HG03457 (cell line): ENCODE results near the gene MTIF3.
"Not testable (repeated sequence)": the region's sequence is repeated elsewhere in the genome, so short reads cannot be mapped to it uniquely, and the experiment has no call there.

Source experiments
- ATAC-seq: cut with Tn5 transposase; IDR thresholded peaks from one replicate; pipeline ENCODE4 v1.9.1; 2021; ENCODE audit warnings: moderate number of reproducible peaks; ENCODE audit not compliant: unreplicated experiment

Gene MTIF3

DNA sequence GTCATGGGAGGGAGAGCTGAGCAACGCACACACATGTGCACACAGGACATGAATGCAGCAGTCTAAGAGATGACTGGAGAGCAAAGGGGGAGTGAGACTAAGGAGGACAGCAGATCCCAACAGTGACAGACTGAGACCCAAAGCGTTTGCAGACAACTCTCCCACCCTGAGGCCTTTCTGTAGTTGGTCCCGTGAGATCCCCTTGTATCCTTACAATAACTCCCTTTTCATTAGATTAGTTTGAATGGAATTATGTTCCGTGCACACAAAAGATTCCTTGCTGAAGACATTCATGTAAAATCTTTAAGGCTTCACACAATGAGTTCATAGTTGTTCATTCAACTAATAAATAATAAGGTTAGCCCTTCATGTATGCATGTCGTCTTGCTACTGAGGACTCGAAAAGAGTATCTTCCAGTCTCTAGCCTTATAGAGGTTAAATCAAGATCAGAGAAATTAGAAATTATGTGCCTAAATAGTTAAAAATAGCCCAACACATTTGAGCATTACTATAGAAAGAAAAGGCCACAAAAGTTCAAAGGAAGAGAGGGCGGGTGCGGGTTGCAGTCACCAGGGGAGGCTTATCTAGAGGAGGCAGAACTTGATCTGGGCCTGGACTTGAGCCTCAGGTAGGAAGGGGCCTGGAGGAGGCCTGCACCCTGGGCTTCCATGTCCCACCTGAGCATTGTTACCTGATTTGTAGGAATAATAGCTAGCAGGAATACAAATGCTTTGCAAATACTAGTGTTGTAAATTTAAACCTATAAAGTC lies 29.1 kb downstream of the MTIF3 start:
- ATAC-seq, result no peak

DNA sequence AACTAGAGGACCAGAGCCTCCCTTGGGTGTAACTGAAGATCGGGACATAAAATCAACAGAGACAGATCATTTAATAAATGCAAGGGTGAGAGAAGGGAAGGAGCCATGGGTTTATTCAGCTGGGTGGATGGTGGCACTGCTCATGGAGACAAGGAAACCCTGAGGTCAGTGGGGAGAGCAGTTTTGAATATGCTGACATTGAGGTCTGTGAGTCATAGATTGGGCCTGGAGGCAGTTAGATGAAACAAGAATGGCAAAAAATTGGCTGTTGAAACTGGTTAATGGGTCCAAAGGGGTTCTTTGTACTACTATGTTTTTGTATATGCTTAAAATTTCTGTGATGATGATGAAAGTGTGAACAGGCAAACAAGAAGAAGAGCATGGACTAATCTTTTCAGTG lies 31.0 kb downstream of the MTIF3 start:
- no peak for ATAC-seq

DNA sequence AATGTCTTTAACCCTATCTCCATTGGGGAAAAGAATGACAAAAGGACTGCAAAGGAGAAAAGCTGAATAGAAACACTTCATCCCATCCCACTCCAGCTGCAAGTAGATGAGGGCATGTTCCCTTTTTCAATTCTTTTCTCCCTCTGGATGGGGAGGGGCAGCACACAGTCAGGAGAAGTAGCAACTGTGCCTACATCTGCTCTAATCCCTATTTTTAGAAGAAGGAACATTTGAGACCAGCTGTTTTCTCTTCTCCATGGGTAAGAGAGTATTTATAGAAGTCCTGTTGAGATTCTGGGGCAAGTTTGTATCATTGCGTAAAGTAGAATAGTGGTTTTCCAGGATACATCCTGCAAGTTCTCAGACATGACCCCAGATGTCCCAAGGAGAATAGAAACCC lies 35.2 kb downstream of the MTIF3 start:
- ATAC-seq, result no peak

DNA sequence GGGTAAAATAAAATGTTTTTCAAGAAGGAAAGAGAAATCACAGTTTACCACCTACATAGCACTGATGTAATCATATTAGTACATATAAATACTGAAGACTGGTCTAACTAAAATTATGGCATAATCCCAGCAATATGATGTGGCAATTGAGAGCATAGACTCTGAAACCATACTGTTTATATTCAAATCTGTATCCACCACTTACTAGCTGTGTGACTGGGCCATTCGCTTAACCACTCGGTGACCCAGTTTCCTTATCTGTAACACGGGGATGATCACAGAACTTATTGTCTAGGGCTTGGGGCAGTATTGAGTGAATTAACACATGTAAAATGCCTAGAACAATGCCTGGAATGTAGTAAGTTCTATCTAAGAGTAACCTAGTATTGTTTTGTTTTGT lies 39.0 kb downstream of the MTIF3 start:
- no peak for ATAC-seq

DNA sequence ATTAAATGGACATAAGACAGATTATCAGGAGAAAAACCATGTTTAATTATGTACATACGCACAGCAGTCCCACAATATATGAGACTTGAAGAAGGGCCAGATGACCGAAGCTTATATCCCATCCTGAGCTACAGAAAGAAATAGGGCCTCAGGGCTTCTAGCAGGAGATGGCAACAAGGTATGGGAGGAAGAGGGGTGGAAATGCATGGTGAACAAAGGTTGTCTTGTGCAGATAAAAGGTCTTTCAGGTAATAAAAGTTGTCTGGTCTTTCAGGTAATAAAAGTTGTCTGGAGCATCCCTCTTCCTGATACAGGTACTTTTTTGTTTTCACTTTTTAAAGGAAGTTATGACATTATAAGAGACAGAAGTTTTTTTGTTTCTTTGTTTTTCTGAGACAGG lies 41.4 kb downstream of the MTIF3 start:
- no peak for ATAC-seq

DNA sequence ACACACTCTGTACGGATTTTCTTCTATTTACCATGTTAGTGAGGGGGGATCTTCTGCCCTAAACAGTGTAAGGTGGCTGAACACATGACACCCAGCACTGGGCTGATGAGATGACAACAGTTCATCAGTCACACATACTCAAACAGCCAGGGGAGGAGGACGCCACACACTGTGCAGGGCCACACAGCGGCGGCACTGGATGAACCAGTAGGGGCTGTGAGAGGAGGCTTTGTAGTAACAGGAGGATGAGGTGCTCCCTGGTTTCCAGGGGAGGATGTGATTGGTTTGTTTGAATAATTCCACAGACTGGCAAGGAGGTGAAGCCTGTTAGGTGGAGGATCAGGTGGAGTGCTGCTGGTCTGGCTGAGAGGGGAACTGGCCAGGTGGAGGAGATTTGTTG lies 42.3 kb downstream of the MTIF3 start:
- ATAC-seq, result no peak

DNA sequence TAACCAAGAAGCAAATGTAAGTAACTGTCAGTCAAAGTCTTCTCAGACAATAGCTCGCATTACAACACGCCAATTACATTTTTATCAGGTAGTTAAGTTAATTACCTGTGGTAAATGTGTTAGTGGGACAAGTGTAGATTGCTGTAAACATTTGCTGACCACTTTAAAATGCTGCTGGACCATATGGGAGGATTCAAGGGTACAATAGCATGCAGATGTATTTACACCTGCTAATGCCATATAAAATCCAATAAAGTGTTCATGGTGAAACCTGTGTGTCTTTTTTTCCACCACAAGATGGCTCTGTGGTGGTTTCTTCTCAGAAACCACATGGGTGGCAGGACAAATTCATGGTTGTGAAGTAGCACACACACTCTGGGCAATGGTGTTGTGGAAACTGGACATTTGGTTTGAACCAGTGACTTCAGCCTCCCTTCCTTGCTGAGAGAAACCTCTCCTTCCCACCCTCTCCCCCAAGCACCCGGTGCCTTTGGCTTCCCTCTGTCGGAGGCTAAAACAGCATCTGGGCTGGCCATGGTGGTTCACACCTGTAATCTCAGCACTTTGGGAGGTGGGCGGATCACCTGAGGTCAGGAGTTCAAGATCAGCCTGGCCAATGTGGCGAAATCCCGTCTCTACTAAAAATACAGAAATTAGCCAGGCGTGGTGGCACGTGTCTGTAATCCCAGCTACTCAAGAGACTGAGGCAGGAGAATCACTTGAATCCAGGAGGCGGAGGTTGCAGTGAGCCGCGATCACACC lies 44.0 kb downstream of the MTIF3 start:
- no peak for ATAC-seq

DNA sequence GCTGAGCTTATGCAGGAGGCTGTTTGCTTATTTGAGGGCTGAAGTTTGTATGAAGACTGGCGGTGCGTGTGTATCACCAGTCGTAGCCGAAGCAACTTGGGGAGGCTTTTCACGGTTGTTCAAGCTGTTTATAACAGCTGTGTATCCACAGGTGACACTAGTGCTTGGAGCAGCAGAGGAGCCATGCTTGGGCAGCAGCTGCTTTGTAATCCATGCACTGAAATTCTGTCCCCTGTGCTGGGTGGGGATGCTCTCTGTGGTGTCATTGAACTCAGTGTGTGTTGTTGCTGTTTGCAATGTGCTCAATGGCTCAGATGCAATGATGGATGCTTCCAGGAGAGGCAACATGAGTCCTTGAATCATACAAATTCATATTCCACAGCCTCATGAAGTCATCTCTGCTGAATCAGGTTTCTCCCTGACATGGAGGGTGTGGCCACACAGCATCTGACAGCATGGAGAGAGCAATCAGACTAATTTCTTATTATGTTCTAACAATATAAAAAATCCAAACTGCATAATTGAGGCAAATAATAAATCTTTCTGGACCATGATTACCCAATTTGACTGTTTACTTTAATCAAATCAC lies 44.7 kb downstream of the MTIF3 start:
- ATAC-seq, result no peak

DNA sequence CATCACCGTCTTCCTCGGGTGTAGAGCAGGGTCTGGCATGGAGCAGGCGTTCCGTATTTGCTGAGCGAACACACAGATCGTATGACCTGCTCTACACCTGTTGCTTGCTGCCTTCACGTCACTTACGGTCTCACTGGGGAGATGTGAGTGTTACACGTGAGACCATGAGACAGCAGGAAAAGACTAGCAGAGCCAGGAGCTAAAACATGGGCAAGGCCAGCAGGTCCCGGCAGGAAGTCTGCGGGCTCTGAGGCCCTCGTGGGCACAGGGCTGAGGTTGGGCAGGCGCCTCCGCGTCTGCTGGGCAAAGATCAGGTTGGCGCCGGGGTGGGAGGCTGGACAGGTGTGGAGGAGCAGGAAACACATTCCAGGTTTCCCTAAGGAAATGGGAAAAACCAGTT lies 45.7 kb downstream of the MTIF3 start:
- ATAC-seq, result no peak

DNA sequence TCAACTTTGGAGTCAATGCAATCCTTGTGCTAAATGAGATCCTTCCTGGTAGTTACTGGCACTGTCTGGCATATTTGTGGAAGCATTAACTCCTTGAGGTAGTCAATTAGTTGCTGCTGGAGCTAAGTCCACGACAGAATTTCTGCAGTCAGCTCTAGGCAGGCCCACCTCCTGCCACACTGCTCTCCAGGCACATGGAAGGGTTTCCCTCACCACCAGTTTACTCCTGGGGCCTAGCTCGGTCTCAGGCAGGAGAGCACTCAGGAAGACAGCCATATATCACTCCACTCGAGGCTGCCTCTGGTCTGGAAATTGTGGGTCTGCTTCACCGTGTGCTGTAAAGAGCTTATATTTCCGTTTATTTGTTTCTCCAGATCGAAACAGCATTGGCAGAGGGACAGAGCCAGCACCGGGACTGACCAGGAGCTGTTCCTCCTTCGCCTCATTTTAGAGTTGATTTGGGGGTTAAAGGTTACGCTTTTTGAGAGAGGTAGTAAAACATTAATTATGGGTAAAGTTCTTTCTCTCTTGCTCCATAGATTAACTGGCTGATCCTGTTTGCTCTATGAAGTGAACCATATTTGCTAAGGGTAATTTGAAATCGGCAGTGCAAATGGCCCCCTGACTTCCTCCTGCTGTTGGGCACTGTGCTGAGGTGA lies 46.5 kb downstream of the MTIF3 start:
- no peak for ATAC-seq

DNA sequence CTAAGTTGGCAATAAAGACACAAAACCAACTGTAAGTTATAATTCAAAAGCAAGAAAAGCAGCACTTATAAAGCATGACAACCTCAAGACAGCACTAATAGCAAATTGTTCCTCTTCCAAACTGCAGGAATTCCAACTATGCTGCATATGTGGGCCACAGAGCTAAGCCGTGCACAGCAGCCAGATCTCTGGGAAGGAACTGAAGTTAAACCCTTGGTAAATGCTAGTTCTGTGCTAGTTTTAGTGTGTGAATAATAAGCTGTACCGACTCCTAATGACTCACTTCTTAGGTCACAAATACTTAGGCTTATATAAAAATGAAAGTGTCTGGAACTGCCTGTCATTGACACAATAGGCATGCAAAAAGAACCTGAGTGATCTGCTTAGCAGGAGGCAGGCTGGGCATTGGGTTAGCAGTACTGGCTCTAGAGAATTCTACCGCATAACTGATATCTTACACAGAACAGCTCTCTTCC lies 47.1 kb downstream of the MTIF3 start:
- ATAC-seq, result no peak

DNA sequence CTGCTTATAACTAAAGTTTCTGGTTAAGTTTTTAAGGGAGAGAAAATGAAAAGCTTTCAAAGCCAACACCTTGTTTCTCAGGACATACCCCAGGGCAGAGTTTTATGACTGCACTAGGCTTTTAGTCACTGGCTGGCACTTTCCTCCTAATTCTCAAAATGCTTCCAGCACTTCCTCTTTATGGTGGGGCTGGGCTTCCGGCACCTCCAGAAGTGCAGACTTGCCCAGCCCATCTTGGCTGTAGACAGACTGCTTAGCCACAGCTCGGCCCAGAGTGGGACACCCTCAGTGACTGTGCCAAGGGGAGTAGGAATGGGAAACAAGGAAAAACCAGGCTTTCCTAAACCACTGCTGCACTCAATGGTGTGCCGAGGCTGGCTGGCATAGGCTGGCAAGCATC lies 49.2 kb downstream of the MTIF3 start:
- no peak for ATAC-seq

DNA sequence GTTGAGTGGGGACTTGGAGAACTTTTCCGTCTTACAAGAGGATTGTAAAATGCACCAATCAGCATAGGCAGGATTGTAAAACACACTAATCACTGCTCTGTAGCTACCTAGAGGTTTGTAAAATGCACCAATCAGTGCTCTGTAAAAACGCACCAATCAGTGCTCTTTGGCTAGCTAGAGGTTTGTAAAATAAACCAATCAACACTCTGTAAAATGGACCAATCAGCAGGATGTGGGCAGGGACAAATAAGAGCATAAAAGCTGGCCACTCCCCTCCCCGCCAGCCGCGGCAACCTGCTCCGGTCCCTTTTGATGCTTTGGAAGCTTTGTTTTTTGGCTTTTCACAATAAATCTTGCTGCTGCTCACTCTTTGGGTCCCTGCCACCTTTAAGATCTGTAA lies 50.0 kb downstream of the MTIF3 start:
- not testable (repeated sequence) for ATAC-seq

DNA sequence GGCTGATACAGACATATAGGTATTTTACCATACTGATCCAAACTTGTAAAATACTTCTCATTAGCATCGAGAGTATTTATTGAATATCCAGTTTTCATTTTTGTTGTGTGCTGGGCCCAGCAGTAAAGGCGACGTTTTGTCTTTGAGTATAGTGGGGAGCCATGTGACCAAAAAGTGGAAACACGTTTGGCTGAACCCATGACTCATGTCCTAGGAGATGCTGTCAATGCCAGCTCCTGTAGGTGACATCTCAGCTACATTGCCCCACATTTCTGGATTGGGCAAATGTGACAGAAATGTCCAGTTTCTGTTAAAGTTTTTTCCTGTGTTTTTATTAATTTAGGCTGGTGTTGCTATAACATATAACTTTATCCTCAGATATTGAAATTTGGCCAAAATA lies 52.0 kb downstream of the MTIF3 start:
- ATAC-seq, result no peak

DNA sequence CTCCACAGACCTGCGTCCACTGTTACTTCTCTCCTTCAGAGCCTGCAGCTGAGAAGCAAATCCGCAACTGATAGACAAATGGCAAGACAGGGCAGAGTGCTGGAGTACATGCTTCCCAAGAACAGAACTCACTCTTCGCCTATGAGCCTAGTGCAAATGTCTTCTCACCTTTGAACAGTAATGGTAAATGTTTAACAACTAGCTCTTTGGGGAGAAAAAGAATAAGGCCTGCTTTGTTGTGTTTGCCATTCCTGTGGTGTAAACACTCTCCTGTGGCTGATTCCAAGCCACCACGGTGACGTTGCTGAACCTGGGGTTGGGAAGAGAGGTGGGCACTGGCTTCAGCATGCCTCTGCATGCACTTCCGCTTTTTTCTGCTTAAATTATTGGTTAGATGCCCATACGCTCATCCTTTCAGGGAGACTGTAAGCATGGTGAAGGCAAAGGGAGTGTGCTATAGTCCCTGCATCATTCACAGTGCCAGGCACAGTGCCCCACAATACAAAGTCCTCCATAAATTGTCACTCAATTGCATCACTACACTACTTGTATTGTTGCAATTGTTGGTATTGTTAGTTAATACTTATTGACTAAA lies 54.0 kb downstream of the MTIF3 start:
- ATAC-seq, result no peak

DNA sequence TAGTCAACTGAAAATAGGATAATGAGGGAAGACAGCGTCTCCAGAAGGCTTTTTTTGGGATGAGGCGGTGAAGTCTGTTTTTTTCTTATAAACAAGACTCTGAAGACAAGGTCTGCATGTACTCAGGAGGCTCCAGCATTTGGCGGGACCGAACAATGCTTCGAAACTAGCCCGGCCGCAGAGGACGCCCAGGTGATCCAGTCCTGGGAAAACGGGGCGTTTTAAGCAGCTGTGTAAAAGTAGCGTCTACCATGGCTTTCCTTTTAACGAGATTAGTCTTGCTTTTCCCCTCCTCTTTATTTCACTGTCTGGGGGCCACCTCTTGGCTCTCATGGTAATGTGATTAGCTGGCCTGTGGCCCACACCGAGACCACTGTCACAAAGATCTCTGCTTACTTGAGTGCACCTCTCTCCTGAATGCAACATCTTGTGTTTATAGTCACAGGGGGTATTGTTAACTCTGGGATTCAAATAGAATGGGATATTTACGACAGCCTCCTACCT lies 55.3 kb downstream of the MTIF3 start:
- no peak for ATAC-seq

DNA sequence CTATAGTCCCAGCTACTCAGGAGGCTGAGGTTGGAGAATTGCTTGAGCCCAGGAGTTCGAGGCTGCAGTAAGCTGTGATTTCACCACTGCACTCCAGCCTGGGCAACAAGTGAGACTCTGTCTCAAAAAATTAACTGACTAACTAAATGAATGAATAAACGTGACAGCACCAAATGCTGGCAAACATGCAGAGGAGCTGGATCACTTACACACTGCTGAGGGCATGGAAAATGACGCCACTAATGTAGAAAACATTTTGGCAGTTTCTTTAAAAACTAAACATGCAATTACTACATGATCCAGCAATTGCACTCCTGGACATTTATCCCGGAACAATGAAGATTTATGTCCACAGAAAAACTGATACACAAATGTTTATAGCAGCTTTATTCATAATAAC lies 57.3 kb downstream of the MTIF3 start:
- ATAC-seq, result no peak

DNA sequence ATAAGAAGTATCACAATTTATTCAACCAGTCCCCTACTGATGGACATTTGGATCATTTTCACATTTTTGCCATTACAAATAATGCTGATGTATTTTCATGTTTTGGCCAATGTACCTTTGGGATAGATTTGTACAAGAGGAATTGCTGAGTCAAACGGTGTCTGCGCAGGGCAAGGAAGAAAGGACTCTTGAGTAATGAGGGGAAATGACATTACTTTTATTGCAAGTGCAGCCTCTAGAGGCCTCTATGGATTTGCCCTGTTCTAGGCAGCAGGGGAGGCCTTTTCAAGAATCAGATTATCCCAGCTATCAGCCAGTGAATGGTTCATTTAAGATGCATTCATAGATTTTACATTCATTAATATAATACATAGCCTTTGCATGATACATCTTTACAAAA lies 58.9 kb downstream of the MTIF3 start:
- no peak for ATAC-seq

DNA sequence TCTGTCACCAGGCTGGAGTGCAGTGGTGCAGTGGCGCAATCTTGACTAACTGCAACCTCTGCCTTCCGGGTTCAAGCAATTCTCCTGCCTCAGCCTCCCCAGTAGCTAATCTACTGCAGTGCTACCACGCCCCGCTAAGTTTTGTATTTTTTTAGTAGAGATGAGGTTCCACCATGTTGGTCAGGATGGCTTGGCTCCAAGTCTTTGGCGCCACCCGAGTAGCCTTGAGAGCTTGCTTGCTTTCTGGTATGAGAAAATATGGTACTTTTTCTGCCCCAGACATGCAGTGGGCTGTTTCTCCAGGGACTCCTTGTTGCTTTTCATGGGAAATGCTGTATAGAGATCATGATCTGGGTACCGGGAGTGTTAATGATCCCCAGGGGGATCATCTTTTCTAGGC lies 60.5 kb downstream of the MTIF3 start:
- ATAC-seq, result no peak

DNA sequence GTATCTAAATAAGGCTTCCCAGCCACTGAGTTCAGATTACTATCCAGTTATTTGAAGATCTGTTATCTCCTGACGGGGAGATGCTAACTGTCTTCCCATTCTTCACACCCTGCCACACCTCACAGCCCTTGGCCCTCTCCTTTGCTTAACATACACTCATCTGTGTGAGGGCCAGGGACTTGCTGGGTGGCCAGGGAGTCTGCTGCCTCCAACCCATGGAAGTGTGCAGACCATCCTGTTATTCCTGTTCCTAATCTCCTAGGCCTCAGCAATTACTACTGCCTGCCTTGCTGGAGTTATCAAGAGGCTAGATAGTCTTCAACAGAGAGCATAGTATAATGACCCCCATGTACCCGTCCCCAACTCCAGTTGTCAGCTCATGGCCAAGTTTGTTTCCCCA lies 62.1 kb downstream of the MTIF3 start:
- ATAC-seq, result no peak
